Measurements from ENCODE around the gene FBXO39.
"Not testable (repeated sequence)": the region's sequence is repeated elsewhere in the genome, so short reads cannot be mapped to it uniquely, and the experiment has no call there.

The FBXO39 gene

GRCh38 chr17:6775871-6776405, at the start of gene FBXO39:
FBXO39 (plus strand) TSS chr17:6776215; CDS start chr17:6779869, 3,654 bp downstream.
- DNase-seq (ENCODE audit: low read depth), result no peak

GRCh38 chr17:6729531-6729930, 46.5 kb upstream of the FBXO39 start:
- DNase-seq (ENCODE audit: low read depth), result no peak

GRCh38 chr17:6746665-6747064, 29.4 kb upstream of the FBXO39 start:
- not testable (repeated sequence) for DNase-seq (ENCODE audit: low read depth)

- no peak for DNase-seq (ENCODE audit: low read depth)
Measured at GRCh38 chr17:6748617-6749016, 27.4 kb upstream of the FBXO39 start.

- no peak for DNase-seq (ENCODE audit: low read depth)
Measured at GRCh38 chr17:6749519-6749918, 26.5 kb upstream of the FBXO39 start.

- DNase-seq (ENCODE audit: low read depth), result peak; percentile 100
Measured at GRCh38 chr17:6752068-6752909, 23.7 kb upstream of the FBXO39 start.

GRCh38 chr17:6753006-6753445, 23.0 kb upstream of the FBXO39 start:
- DNase-seq (ENCODE audit: low read depth), result peak; percentile 73

GRCh38 chr17:6753546-6753945, 22.5 kb upstream of the FBXO39 start:
- DNase-seq (ENCODE audit: low read depth), result no peak

GRCh38 chr17:6755281-6755680, 20.7 kb upstream of the FBXO39 start:
- DNase-seq (ENCODE audit: low read depth), result no peak

- DNase-seq (ENCODE audit: low read depth), result no peak
Measured at GRCh38 chr17:6755731-6756184, 20.3 kb upstream of the FBXO39 start, which contains the start of gene XAF1. XAF1 (plus strand) TSS chr17:6756046; CDS start chr17:6756079, 33 bp downstream.

GRCh38 chr17:6756425-6757031, 19.5 kb upstream of the FBXO39 start:
- DNase-seq (ENCODE audit: low read depth), result no peak

GRCh38 chr17:6757747-6758146, 18.3 kb upstream of the FBXO39 start:
- no peak for DNase-seq (ENCODE audit: low read depth)

GRCh38 chr17:6761779-6762178, 14.2 kb upstream of the FBXO39 start:
- no peak for DNase-seq (ENCODE audit: low read depth)

GRCh38 chr17:6768447-6768846, 7.6 kb upstream of the FBXO39 start:
- no peak for DNase-seq (ENCODE audit: low read depth)

- no peak for DNase-seq (ENCODE audit: low read depth)
Measured at GRCh38 chr17:6772016-6772415, 4.0 kb upstream of the FBXO39 start.

GRCh38 chr17:6774906-6775305, 1.1 kb upstream of the FBXO39 start:
- not testable (repeated sequence) for DNase-seq (ENCODE audit: low read depth)

- DNase-seq (ENCODE audit: low read depth), result no peak
Measured at GRCh38 chr17:6779411-6779810, 3.4 kb downstream of the FBXO39 start.

GRCh38 chr17:6780001-6780400, 4.0 kb downstream of the FBXO39 start:
- no peak for DNase-seq (ENCODE audit: low read depth)

GRCh38 chr17:6780886-6781285, 4.9 kb downstream of the FBXO39 start:
- no peak for DNase-seq (ENCODE audit: low read depth)

- DNase-seq (ENCODE audit: low read depth), result no peak
Measured at GRCh38 chr17:6782244-6782643, 6.2 kb downstream of the FBXO39 start.

GRCh38 chr17:6786618-6787017, 10.6 kb downstream of the FBXO39 start:
- peak; percentile 63 for DNase-seq (ENCODE audit: low read depth)

GRCh38 chr17:6787081-6787693, 11.2 kb downstream of the FBXO39 start:
- DNase-seq (ENCODE audit: low read depth), result no peak

- DNase-seq (ENCODE audit: low read depth), result no peak
Measured at GRCh38 chr17:6789146-6789545, 13.1 kb downstream of the FBXO39 start.
